Colonic mucosa (tissue), 4 donors: Measurements from ENCODE around the gene LYSMD2. TPM values are rescaled to one million over a fixed set of nuclear protein-coding genes. Genes with fewer than 3 reads are reported as not detected.

ENCODE experiments used
- DNase-seq: peaks from one replicate; pipeline ENCODE4 v3.0.0-alpha.2; 2020
- H3K27ac ChIP-seq: fragments of 200-600 bp; one replicate; pipeline ENCODE4 v1.8.0; 2021
- H3K27me3 ChIP-seq: fragments of 200-600 bp; one replicate; pipeline ENCODE4 v1.8.0; 2021
- H3K36me3 ChIP-seq: fragments of 200-600 bp; one replicate; pipeline ENCODE4 v1.8.0; 2021
- H3K4me1 ChIP-seq: fragments of 200-600 bp; one replicate; pipeline ENCODE4 v1.8.0; 2021; ENCODE audit warnings: mild to moderate bottlenecking
- H3K4me3 ChIP-seq: fragments of 200-600 bp; one replicate; pipeline ENCODE4 v1.8.0; 2021
- H3K9ac ChIP-seq, 2 donors: one replicate each; pipeline ENCODE4 v1.7.0; 2013; ENCODE audit warnings: control low read depth in 2 of 2, low read depth in 2 of 2, low read length in 2 of 2
- H3K9me3 ChIP-seq: fragments of 200-600 bp; one replicate; pipeline ENCODE4 v1.8.0; 2021
- CTCF ChIP-seq: fragments of 200-600 bp; IDR thresholded peaks from one replicate; pipeline ENCODE4 v1.8.0; 2022; ENCODE audit warnings: antibody characterized with exemption, mild to moderate bottlenecking
- intact Hi-C: fragments of 100-400 bp; cut with DNase I; formaldehyde crosslinking; loops from one replicate; pipeline ENCODE4 v1.14.1; 2022
- total RNA-seq, 2 donors: library from RNA; stranded (reverse); fragmentation: NEBNext Ultra II Directional in 1 of 2; extraction: Animal tissue kit (Norgen Biotek cat#: 25700) in 1 of 2; gene quantifications; one replicate each; pipeline ENCODE4 v1.2.1, GENCODE V29; 2021
- donor health status: healthy.
- donor health status: DM: no; HTN: no; CAD: no.
- donor health status: DM: no; HTN: no; CAD: no.

Gene LYSMD2
- total RNA-seq, 2 donors from 2014 or later = 7.1 to 7.8 TPM

- no peak overlapping the region for H3K9ac ChIP-seq
- intact Hi-C loops = loop anchor here (2.0 kb wide), 1 partner anchor 126 kb away; no protein-coding TSS in a partner anchor
Observed at GRCh38 chr15:51776952-51777569, 39.6 kb upstream of the LYSMD2 start.

GRCh38 chr15:51775967-51776816, 38.7 kb upstream of the LYSMD2 start:
- no peaks in the 10 kb centered on the region for H3K9me3 ChIP-seq
- intact Hi-C loops = loop anchor here (2.0 kb wide), 1 partner anchor 125 kb away; no protein-coding TSS in a partner anchor
- H3K36me3 ChIP-seq = no peaks in the 10 kb centered on the region
- DNase-seq = peak; percentile 65
- no peaks in the 10 kb centered on the region for H3K4me1 ChIP-seq
- TF ChIP-seq CTCF = peak; percentile 61
- H3K4me3 ChIP-seq = no peak overlapping the region
- no peaks in the 10 kb centered on the region for H3K27me3 ChIP-seq
- no peak overlapping the region for H3K9ac ChIP-seq
- H3K27ac ChIP-seq = no peak overlapping the region

More at GRCh38 chr15:51776952-51777569, 39.6 kb upstream of the LYSMD2 start:
- Histone ChIP-seq H3K9me3 (no peaks in the 10 kb centered on the region), H3K4me1 (no peaks in the 10 kb centered on the region), H3K4me3 (no peak overlapping the region), H3K36me3 (no peaks in the 10 kb centered on the region), H3K27ac (no peak overlapping the region), H3K27me3 (no peaks in the 10 kb centered on the region)
- TF ChIP-seq CTCF = peak; percentile 61
- DNase-seq = peak; percentile 74

- no peaks in the 10 kb centered on the region for H3K9me3 ChIP-seq
- no peaks in the 10 kb centered on the region for H3K4me1 ChIP-seq
- intact Hi-C loops = no loop called here
- no peaks in the 10 kb centered on the region for H3K27me3 ChIP-seq
- no peak for TF ChIP-seq CTCF
- no peaks in the 10 kb centered on the region for H3K36me3 ChIP-seq
- no peak overlapping the region for H3K27ac ChIP-seq
- H3K4me3 ChIP-seq = no peak overlapping the region
- no peak for DNase-seq
- H3K9ac ChIP-seq = no peak overlapping the region
Observed at GRCh38 chr15:51774916-51775315, 37.5 kb upstream of the LYSMD2 start.

- no peak overlapping the region for H3K9ac ChIP-seq
- no peak overlapping the region for H3K27ac ChIP-seq
- intact Hi-C loops = no loop called here
- H3K27me3 ChIP-seq = no peaks in the 10 kb centered on the region
- no peaks in the 10 kb centered on the region for H3K36me3 ChIP-seq
- H3K4me1 ChIP-seq = no peaks in the 10 kb centered on the region
- no peak for DNase-seq
- TF ChIP-seq CTCF = no peak
- H3K4me3 ChIP-seq = no peak overlapping the region
- no peaks in the 10 kb centered on the region for H3K9me3 ChIP-seq
Observed at GRCh38 chr15:51771773-51772172, 34.3 kb upstream of the LYSMD2 start.

- intact Hi-C loops = no loop called here
- no peak overlapping the region for H3K27ac ChIP-seq
- no peaks in the 10 kb centered on the region for H3K27me3 ChIP-seq
- DNase-seq = no peak
- H3K9me3 ChIP-seq = no peaks in the 10 kb centered on the region
- no peak for TF ChIP-seq CTCF
- no peaks in the 10 kb centered on the region for H3K4me1 ChIP-seq
- no peak overlapping the region for H3K4me3 ChIP-seq
- H3K9ac ChIP-seq = no peak overlapping the region
- no peaks in the 10 kb centered on the region for H3K36me3 ChIP-seq
Observed at GRCh38 chr15:51770902-51771301, 33.4 kb upstream of the LYSMD2 start.
